DOHH2 (cell line): ENCODE data around the gene PCSK9.

Experiments used
- H3F3A ChIP-seq: fragments of 200-600 bp; sonication (generic), shearing (Covaris generic); 2 replicates; pipeline ENCODE4 v1.6.0; 2016; ENCODE audit warnings: antibody characterized with exemption, mild to moderate bottlenecking; ENCODE audit not compliant: control insufficient read depth, insufficient read depth
- H3K27ac ChIP-seq: fragments of 200-600 bp; sonication (generic); 2 replicates; pipeline ENCODE4 v1.5.1; 2014; ENCODE audit warnings: low read depth, mild to moderate bottlenecking, low read length, moderate library complexity
- H3K27me3 ChIP-seq: fragments of 200-600 bp; sonication (generic); 2 replicates; pipeline ENCODE4 v1.6.1; 2014; ENCODE audit warnings: mild to moderate bottlenecking, low read length, mixed read lengths; ENCODE audit not compliant: control insufficient read depth
- H3K36me3 ChIP-seq: fragments of 200-600 bp; sonication (generic); 2 replicates; pipeline ENCODE4 v1.6.1; 2014; ENCODE audit warnings: mild to moderate bottlenecking, low read length, moderate library complexity, mixed read lengths; ENCODE audit not compliant: control insufficient read depth
- H3K4me1 ChIP-seq: fragments of 200-600 bp; sonication (generic); 2 replicates; pipeline ENCODE4 v1.6.1; 2014; ENCODE audit warnings: mild to moderate bottlenecking, low read length, mixed read lengths; ENCODE audit not compliant: control insufficient read depth
- H3K4me2 ChIP-seq: fragments of 200-600 bp; sonication (generic); 2 replicates; pipeline ENCODE4 v1.6.0; 2014; ENCODE audit warnings: mild to moderate bottlenecking, low read length, moderate library complexity
- H3K4me3 ChIP-seq: fragments of 200-600 bp; sonication (generic); 2 replicates; pipeline ENCODE4 v1.5.1; 2014; ENCODE audit warnings: mild to moderate bottlenecking, low read length, mixed read lengths
- H3K79me2 ChIP-seq: fragments of 200-600 bp; sonication (generic); 2 replicates; pipeline ENCODE4 v1.6.1; 2014; ENCODE audit warnings: mild to moderate bottlenecking, low read length, mixed read lengths; ENCODE audit not compliant: control insufficient read depth
- H3K9me2 ChIP-seq: fragments of 200-600 bp; sonication (generic); replicated peaks from 2 replicates; pipeline ENCODE4 v1.6.1; 2014; ENCODE audit warnings: mild to moderate bottlenecking, low read length, mixed read lengths; ENCODE audit not compliant: control insufficient read depth
- H3K9me3 ChIP-seq: fragments of 200-600 bp; sonication (generic); 2 replicates; pipeline ENCODE4 v1.6.1; 2014; ENCODE audit warnings: antibody characterized with exemption, low read length, mixed read lengths; ENCODE audit not compliant: control insufficient read depth, insufficient read depth
- H4K20me1 ChIP-seq: fragments of 200-600 bp; sonication (generic); 2 replicates; pipeline ENCODE4 v1.6.0; 2014; ENCODE audit warnings: low read depth, mild to moderate bottlenecking, antibody characterized with exemption, low read length, moderate library complexity; ENCODE audit not compliant: control insufficient read depth, insufficient read depth
- CTCF ChIP-seq: fragments of 200-600 bp; sonication (generic); IDR thresholded peaks from one replicate; pipeline ENCODE4 v1.5.1; 2014; ENCODE audit warnings: antibody characterized with exemption, mild to moderate bottlenecking, low read depth, low read length; ENCODE audit not compliant: poor library complexity, severe bottlenecking
- EZH2phosphoT487 ChIP-seq: fragments of 200-600 bp; sonication (generic); IDR thresholded peaks from 2 replicates; pipeline ENCODE4 v1.6.1; 2017; ENCODE audit warnings: borderline replicate concordance, mild to moderate bottlenecking, antibody characterized with exemption, low read length, moderate library complexity, mixed read lengths

The PCSK9 gene

DNA sequence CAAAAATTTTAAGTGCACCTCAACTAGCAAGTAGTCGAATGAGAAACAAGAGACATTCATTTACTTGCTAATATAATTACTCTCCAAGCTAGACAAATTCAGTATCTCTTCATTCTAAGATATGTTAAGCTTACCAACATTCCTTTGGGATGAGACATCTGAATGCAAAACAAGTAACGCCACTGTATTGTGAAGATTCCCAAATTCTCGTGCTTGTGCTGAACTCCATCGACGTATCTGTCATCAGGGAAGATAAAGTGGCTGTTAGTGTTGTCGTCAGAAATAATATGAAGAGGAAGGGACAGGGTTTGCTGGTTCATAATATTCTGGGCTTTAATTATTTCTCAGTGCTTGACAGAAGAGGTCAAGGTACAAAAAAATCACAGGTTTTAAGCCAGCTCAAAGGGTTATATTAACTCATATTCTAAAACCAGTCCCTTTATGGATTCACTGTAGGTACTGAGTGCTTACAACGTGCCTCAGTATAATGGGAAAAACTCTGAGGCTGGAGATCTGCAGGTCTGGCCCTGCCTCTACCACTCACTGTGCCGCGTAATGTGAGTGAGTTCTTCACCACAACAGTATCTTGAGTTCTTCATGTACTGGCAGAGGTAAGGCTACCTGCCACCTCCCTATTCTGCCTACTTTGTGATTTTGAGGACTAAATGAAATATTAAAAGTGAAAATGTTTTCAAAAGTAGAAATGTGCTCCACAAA lies 42.0 kb downstream of the PCSK9 start:
- no peak for TF ChIP-seq EZH2phosphoT487
- TF ChIP-seq CTCF = no peak
- H3K27ac ChIP-seq = no peak overlapping the region
- H3K79me2 ChIP-seq = no peaks in the 10 kb centered on the region
- peaks cover 95% of the 10 kb centered on the region for H3K36me3 ChIP-seq
- no peaks in the 10 kb centered on the region for H3K4me1 ChIP-seq
- H3F3A ChIP-seq = no peaks in the 10 kb centered on the region
- H3K4me3 ChIP-seq = no peak overlapping the region
- no peak overlapping the region for H3K4me2 ChIP-seq
- H3K9me2 ChIP-seq = no peaks in the 10 kb centered on the region
- H3K9me3 ChIP-seq = no peaks in the 10 kb centered on the region
- H4K20me1 ChIP-seq = no peaks in the 10 kb centered on the region
- no peaks in the 10 kb centered on the region for H3K27me3 ChIP-seq

DNA sequence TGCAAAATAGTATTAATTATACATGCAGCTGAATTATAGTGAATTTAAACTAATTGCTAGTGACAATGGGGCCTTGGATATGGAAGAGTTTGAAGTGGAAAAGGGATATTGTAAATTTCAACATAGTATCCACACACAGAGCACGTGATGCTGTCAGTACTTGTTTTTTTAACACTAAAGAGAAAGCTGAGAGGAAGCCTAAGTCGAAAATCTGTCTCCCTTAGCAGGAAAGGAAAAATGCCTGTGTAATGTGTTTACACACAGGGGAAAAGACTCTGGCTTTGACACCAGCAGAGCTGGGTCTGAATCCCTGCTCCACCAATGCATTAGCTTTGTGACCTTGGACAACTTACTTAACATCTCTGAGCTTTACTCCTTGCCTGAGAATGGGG lies 42.6 kb downstream of the PCSK9 start:
- Histone ChIP-seq H3K4me2 (no peak overlapping the region), H4K20me1 (no peaks in the 10 kb centered on the region), H3K9me2 (no peaks in the 10 kb centered on the region), H3K36me3 (peaks cover 93% of the 10 kb centered on the region), H3K4me3 (no peak overlapping the region), H3K4me1 (no peaks in the 10 kb centered on the region), H3F3A (no peaks in the 10 kb centered on the region), H3K27ac (no peak overlapping the region), H3K79me2 (no peaks in the 10 kb centered on the region), H3K9me3 (no peaks in the 10 kb centered on the region), H3K27me3 (no peaks in the 10 kb centered on the region)
- TF ChIP-seq CTCF = no peak
- TF ChIP-seq EZH2phosphoT487 = no peak

DNA sequence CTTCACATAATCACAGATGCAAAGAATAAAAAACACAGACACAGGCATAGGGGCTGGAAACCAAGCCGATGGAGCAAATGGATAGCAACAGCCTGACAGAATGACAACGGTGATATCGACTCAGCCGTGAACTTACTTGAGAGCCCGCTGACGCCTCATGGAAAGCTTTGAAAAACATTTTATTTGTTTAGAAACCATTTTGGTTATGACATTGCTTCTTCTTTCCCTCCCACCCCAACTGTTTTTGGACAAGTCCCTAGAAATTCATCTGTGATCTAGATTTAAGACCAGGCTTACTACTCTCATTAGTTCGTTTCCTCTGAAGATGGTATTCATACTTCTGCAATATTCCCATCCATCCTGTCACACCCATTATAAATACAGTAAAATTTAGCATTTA lies 44.9 kb downstream of the PCSK9 start:
- Histone ChIP-seq H4K20me1 (no peaks in the 10 kb centered on the region), H3K36me3 (peaks cover 96% of the 10 kb centered on the region), H3K27me3 (no peaks in the 10 kb centered on the region), H3F3A (no peaks in the 10 kb centered on the region), H3K4me2 (no peak overlapping the region), H3K27ac (no peak overlapping the region), H3K9me2 (no peaks in the 10 kb centered on the region), H3K4me1 (no peaks in the 10 kb centered on the region), H3K79me2 (no peaks in the 10 kb centered on the region), H3K9me3 (no peaks in the 10 kb centered on the region), H3K4me3 (no peak overlapping the region)
- TF ChIP-seq EZH2phosphoT487 = no peak
- TF ChIP-seq CTCF = no peak
